Coronary artery (tissue), 2 donors: ENCODE results near the gene BICC1.

Source experiments
- DNase-seq: peaks from one replicate; pipeline ENCODE4 v3.0.0-alpha.2; 2017; ENCODE audit warnings: low spot score
- H3K27ac ChIP-seq, 2 donors: fragments of 200-600 bp; sonication (generic); one replicate each; pipeline ENCODE4 v1.5.1; 2016 to 2019
- H3K4me3 ChIP-seq: fragments of 200-600 bp; sonication (generic); 2 replicates; pipeline ENCODE4 v1.5.1; 2016; ENCODE audit warnings: mild to moderate bottlenecking, moderate library complexity
- TF ChIP-seq, protein P1 (sequence below): fragments of 200-600 bp; sonication (generic); IDR thresholded peaks from one replicate; pipeline ENCODE4 v1.5.1; 2019; ENCODE audit warnings: antibody characterized with exemption

Gene BICC1

DNA sequence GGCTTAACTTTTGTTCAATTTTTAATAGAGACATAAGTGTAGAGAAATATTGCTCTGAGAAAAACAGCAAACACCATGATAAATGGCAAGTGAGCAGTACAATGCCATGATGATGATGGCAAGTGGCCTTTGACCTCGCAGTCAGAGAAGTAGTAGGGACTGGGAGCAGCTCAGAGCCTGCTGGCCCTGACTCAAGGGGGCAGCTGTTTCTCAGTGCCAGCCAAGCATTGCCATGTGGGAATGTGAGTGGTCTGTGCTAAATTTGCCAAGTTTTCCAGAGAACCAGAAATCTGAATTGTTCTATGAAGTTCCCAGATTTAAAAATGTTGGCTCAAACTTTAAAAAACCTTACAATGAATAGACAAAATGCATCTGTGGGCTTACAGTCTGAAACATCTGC, 187.9 kb downstream of the BICC1 start:
- TF ChIP-seq, protein P1, sequence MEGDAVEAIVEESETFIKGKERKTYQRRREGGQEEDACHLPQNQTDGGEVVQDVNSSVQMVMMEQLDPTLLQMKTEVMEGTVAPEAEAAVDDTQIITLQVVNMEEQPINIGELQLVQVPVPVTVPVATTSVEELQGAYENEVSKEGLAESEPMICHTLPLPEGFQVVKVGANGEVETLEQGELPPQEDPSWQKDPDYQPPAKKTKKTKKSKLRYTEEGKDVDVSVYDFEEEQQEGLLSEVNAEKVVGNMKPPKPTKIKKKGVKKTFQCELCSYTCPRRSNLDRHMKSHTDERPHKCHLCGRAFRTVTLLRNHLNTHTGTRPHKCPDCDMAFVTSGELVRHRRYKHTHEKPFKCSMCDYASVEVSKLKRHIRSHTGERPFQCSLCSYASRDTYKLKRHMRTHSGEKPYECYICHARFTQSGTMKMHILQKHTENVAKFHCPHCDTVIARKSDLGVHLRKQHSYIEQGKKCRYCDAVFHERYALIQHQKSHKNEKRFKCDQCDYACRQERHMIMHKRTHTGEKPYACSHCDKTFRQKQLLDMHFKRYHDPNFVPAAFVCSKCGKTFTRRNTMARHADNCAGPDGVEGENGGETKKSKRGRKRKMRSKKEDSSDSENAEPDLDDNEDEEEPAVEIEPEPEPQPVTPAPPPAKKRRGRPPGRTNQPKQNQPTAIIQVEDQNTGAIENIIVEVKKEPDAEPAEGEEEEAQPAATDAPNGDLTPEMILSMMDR: no peak
- no peak for DNase-seq
- Histone ChIP-seq H3K27ac (peak overlapping the region in 1 of 2 donors; percentile 38), H3K4me3 (no peak overlapping the region)

DNA sequence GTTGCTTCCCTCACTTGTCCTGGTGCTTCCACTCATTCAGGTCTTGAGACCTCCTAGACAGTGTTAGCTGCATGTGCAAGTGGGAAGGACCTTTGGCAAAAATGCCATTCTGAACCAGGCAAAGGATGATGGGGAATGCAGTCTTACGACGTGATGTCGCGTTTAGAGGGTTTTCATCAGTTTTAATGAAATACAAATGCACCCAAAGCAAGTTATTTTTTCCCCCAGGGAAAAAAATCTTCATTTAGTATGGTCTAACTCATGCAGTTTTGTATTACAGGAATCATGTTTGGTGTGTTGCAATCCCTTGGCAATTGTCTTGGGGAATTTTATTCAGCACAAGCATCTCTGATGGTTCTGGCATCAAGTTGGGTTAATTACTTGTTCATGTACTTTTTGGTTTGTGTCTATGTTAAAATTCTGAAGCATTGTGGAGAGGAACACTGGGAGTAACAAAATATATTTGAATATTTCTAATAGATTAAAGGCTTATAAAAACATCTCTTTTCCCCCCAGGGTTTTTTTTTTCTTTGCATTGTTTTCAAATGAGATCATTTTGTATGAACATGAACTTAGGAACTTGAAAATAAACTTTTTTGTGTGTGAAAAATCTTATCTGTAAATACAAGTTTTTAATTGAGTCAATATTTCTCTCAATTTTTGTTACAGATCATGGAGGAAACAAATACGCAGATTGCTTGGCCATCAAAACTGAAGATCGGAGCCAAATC, 188.9 kb downstream of the BICC1 start:
- Histone ChIP-seq H3K4me3 (peak overlapping the region; percentile 1), H3K27ac (peak overlapping the region; percentile 23 to 64)
- TF ChIP-seq, protein P1: no peak
- no peak for DNase-seq

DNA sequence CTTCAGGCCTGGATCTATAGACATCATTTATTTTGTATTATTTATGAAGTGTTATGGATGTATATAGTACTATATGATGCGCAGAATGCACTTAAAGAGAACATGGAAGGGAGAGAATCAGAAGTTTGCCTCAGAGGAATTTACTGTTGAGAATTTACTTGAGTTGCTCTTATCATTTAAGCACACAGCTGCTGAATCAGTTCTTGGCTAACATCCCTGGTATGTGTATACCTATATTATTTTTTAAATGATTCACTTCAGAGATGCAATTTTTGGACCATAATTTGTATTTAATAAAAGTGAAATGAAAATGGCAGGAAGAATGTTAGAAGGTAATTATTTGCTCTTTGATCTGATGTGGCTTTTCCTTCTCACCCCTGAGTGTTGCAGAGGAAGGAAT, 191.6 kb downstream of the BICC1 start:
- TF ChIP-seq, protein P1: no peak
- H3K4me3 ChIP-seq: no peak overlapping the region
- H3K27ac ChIP-seq: peak overlapping the region; percentile 40 to 63
- DNase-seq: no peak

DNA sequence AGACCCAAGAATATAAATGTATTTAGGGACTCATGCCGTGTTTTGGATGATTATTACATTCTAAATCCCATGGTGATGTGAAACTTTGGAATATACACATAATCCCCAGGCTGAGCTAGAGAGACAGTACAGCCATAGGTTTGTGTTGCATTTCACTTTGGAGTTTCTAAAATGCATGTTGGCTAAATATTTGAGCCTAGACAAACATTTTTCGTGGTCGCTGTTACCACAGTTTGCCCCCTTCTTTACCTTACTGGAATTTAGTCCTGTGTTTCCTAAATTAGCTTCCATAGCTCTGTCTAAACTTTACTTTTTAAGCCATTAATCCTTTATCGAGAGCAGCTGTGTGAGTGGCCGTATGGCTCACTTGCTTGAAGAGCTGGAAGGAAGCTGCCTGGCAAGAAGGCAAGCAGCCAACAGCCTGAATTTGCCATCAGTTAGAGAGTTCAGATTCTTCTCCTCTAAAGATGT, 192.0 kb downstream of the BICC1 start:
- TF ChIP-seq, protein P1: no peak
- DNase-seq: no peak
- peak overlapping the region; percentile 20 for H3K4me3 ChIP-seq
- peak overlapping the region; percentile 40 to 63 for H3K27ac ChIP-seq

DNA sequence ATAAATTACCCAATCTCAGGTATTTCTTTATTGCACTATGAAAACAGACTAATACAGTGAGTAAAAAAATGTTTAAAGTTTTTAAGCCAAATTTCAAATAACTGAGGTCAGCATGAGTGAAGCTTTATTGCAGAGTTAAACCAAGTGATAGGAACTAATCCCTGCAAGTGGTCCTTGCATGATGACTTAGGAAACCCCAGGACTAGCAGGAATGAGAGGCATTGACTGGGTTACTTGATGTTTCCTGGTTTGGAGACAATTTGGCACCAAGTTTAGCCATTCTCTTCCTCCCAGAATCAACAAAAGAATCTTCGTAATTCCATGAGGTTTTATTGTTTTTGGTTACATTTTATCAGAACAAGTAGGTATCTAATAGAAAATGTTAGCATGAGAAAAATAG, 194.2 kb downstream of the BICC1 start:
- TF ChIP-seq, protein P1: no peak
- no peak for DNase-seq
- no peak overlapping the region for H3K4me3 ChIP-seq
- no peak overlapping the region for H3K27ac ChIP-seq

DNA sequence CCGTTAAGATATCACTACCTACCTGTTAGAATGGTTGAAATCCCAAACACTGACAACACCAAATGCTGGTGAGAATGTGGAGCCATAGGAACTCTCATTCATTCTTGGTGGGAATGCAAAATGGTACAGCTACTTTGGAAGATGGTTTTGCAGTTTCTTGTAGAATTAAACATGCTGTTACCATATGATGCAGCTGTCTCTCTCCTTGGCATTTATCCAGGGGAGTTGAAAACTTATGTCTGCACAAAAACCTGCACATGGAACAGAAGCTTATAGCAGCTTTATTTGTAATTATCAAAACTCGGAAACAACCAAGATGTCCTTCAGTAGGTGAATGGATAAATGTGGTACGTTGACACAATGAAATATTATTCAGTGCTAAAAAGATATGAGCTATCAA, 199.5 kb downstream of the BICC1 start:
- no peak for DNase-seq
- no peak overlapping the region for H3K4me3 ChIP-seq
- no peak overlapping the region for H3K27ac ChIP-seq
- TF ChIP-seq, protein P1: no peak

DNA sequence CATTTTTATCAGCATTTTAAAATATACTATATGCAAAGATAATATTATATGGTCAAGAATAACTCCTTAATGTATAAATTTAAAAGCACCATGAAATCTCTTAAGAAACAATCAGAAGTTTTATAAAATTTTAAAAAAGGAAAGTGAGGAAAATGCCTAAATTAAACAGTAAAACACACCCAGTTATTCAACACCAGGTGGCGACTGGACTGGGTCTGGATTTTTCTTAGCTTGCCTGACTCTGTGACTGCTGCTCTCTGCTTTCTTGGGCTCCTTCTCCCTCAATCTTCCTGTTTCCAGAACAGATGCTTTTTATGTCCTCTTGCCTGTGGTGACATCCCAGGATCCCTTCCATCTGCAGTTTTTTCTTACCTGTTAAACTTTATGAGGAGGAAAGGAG, 200.3 kb downstream of the BICC1 start:
- TF ChIP-seq, protein P1: no peak
- Histone ChIP-seq H3K4me3 (no peak overlapping the region), H3K27ac (no peak overlapping the region)
- no peak for DNase-seq
